GM06990 (cell line): ENCODE measurements around the gene ZBTB45.

Experiments
- DNase-seq: peaks from one replicate; pipeline ENCODE4 v3.0.0-alpha.2; 2011; ENCODE audit not compliant: insufficient read length; ENCODE audit errors: extremely low read depth
- H3K27me3 ChIP-seq: replicated peaks from 2 replicates; pipeline ENCODE4 v1.6.0; 2011; ENCODE audit warnings: low read length; ENCODE audit not compliant: control insufficient read depth, insufficient read depth
- H3K36me3 ChIP-seq: 2 replicates; pipeline ENCODE4 v1.5.1; 2011; ENCODE audit warnings: low read length; ENCODE audit not compliant: control insufficient read depth, insufficient read depth
- H3K4me3 ChIP-seq: replicated peaks from 2 replicates; pipeline ENCODE4 v1.5.1; 2011; ENCODE audit warnings: low read depth, mild to moderate bottlenecking, control low read depth, low read length
- TF ChIP-seq, protein P1 (sequence below): IDR thresholded peaks from 2 replicates; pipeline ENCODE4 v1.5.1; 2011; ENCODE audit warnings: low read length, control low read depth, mild to moderate bottlenecking, inconsistent platforms; ENCODE audit not compliant: insufficient read depth, poor library complexity, severe bottlenecking

Gene ZBTB45

DNA sequence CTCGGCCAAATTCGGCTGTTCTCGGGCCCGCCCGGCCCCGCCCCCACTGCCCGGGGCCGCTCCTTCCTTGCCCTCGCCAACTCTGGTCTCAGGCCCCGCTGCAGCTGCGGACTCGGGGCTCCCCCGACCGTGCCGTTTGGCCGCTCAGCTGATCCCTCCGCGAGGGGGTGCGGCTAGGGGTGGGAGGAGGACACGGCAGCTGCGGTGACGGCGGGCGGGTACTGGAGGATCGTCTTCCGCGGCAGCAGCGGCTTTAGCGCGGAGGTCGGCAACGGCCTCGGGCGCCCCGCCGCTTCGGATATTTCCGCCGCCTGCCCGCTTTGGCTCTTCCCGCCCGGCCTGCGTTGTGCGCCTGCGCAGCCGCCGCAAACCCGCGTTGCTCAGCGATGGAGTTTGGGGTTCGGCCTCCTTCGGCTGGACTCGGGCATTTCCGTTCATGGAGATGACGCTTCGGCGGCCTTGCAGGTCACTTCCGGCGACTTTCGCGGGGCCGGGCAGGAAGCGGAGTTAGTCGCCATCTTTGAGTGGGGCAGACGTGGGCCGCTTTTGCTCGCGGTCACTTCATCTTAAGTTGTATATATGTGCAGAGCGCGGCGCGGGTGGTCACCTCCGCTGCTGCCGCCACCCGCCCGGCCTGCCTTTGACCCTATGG, 39.1 kb upstream of the ZBTB45 start:
- no peaks in the 10 kb centered on the region for H3K27me3 ChIP-seq
- peak; percentile 99 for DNase-seq

DNA sequence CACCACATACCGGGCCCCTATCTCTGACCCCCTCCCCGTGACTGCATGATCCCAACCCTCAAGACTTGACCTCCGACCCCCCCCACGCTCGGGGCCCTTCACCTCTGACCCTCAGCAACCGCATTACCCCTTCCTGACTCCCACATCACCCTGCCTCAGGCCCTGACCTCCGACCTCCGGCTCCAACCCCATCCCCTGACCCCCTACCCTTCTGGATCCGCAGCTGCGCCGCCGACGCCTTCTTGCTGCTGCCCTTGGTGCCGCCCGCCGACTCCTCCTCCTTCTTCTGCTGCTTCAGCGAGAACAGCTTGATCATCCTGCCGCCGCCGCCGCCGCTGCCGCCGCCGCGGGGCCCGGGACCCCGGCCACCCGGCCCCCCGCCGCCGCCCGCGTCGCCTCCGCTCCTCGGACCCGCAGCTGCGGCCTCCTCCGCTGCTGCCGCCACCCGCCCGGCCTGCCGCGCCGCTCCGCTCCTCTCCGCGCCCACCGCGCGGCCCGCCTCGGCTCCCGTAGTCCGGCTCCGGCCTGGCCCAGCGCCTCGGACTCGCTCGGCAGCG, 38.5 kb upstream of the ZBTB45 start, which contains the start of gene UBE2M:
UBE2M (minus strand) TSS at position 546 of the 557 bp plus-strand sequence; CDS start at position 316, 230 bp downstream.
- no peak for DNase-seq
- Histone ChIP-seq H3K36me3 (peaks cover 7% of the 10 kb centered on the region), H3K27me3 (no peaks in the 10 kb centered on the region), H3K4me3 (peak within 1 kb of the TSS; percentile 94)
- TF ChIP-seq, protein P1, sequence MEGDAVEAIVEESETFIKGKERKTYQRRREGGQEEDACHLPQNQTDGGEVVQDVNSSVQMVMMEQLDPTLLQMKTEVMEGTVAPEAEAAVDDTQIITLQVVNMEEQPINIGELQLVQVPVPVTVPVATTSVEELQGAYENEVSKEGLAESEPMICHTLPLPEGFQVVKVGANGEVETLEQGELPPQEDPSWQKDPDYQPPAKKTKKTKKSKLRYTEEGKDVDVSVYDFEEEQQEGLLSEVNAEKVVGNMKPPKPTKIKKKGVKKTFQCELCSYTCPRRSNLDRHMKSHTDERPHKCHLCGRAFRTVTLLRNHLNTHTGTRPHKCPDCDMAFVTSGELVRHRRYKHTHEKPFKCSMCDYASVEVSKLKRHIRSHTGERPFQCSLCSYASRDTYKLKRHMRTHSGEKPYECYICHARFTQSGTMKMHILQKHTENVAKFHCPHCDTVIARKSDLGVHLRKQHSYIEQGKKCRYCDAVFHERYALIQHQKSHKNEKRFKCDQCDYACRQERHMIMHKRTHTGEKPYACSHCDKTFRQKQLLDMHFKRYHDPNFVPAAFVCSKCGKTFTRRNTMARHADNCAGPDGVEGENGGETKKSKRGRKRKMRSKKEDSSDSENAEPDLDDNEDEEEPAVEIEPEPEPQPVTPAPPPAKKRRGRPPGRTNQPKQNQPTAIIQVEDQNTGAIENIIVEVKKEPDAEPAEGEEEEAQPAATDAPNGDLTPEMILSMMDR = no peak

More for the DNA sequence above, 39.1 kb upstream of the ZBTB45 start:
- Histone ChIP-seq H3K4me3 (peak overlapping the region; percentile 94), H3K36me3 (peaks cover 7% of the 10 kb centered on the region)
- TF ChIP-seq, protein P1 = no peak

DNA sequence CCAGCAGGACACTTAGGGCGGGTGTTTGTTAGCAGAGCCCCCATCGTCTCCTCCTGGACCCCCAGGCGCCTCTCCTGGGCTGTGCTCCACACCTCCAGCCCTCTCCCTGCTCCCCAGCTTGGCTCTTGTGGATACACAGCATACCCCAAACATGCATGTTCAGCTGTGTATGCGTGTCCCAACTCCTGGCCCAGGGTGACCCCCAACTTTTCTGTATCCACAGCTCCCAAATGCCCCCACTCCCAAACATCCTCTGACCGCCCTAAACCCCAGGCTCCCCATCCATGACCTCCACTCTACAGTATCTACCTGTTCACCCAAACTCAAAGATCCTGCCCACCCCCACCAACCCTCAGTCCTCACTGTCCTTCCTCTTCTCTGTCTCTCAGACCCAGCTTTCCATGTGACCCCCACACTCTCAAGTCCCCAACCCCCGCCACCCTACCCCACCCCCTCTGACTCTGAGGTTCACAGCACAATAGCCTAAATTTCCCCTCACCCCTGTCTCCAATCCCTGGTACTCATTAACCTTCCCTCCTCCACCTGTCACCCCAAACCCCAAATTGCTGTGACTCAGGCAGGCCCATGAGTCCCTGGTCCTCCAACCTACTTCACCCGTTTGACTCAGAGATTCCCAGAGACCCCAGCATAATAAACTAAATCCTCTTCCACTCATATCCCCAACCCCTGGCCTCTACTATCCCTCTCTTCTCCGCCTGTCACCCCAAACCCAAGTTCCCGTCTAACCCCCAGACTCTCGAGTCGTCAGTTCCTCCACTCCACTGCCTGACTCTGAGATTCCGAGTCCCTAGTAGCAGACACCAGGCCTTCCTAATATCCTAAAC, 37.8 kb upstream of the ZBTB45 start:
- Histone ChIP-seq H3K4me3 (peak overlapping the region; percentile 94), H3K27me3 (no peaks in the 10 kb centered on the region), H3K36me3 (peaks cover 7% of the 10 kb centered on the region)
- TF ChIP-seq, protein P1 = no peak
- DNase-seq = no peak

DNA sequence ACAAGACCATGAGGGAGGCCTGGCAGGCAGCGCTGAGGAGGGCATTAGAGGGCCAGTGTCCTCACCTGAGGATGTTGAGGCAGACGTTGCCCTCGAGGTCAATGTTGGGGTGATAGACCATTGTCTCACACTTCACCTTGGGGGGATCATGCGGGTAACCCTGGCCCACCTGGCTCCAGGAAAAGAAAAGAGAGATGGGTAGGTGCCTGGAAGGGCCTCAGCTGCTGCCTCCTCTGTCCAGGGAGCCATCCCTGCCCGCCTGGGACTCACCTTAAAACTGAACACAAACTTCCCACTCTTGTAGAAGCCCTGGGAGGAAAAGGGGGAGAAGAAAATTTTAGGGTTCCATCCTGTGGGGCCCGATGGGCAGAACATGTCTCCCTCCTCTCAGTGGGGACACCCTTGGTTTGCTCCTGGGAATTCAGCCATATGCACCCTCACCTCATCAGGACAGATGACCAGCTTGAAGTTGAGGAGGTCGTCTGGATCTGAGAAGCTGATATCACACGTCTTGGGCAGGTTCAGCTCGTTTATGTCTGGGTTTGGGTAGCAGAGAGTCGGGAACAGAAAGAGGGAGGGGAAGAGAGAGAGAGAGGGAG, 37.1 kb upstream of the ZBTB45 start:
- no peak for DNase-seq
- H3K4me3 ChIP-seq = peak overlapping the region; percentile 94
- no peaks in the 10 kb centered on the region for H3K27me3 ChIP-seq
- TF ChIP-seq, protein P1 = no peak
- H3K36me3 ChIP-seq = peaks cover 9% of the 10 kb centered on the region

DNA sequence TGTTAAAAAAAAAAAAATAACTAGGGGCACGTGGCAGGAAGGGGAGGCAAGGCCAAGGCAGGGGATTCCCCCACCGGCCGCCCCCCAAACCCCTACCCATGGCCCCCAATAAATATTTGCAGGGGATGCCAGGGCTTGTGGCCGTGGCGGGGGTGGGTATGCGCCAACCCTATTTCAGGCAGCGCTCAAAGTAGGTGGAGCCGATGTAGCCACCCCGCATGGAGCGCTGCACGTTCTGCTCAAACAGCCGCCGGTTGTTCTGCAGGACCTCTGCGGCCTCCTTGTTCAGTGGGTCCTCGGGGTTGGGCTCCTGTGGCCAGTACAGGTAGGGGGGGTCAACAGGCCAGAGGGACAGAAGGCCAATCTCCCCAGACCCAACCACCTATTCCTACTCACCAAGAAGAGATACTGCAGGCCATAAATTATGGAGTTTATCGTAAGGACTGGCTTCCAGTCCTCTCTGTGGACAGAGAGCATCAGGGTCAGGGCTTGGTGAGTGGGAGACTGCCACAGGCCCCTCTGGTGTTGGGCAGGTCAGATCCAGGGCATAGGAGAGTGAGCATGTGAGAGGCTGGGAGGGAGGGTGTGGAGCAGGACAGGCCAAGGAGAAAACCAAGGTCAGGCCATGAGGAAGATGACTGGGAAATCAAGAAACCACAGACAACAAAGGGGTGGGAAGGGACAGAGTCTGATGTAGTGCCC, 36.5 kb upstream of the ZBTB45 start:
- TF ChIP-seq, protein P1 = no peak
- Histone ChIP-seq H3K27me3 (no peaks in the 10 kb centered on the region), H3K36me3 (peaks cover 15% of the 10 kb centered on the region), H3K4me3 (peak overlapping the region; percentile 94)
- no peak for DNase-seq
